GM12874 (cell line): ENCODE measurements around the gene SH3RF2.

Source experiments
- TF ChIP-seq, protein P1 (sequence below): IDR thresholded peaks from 2 replicates; pipeline ENCODE4 v1.5.1; 2011; ENCODE audit warnings: low read depth, mild to moderate bottlenecking, control low read depth, low read length, moderate library complexity; ENCODE audit not compliant: insufficient read depth

SH3RF2 gene

DNA sequence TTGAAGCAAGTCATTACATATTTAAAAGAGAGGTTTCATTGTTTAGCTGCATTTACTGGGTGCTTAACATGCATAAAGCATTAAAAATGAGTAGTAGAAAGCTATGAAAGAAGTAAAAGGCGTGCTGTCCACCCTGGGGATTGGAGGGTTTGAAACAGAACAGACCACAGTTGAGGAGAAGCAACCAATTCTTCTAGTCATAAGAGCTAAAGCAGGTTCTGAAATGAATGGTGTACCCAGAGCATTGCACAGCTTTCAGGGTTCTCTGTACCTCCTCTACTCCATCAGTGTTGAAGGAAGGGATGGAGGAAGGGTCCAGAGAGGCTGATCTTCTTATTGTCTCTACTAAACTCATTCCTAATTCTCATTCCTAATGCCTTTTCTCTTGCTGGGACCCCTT lies 68.9 kb downstream of the SH3RF2 start:
- TF ChIP-seq, protein P1, sequence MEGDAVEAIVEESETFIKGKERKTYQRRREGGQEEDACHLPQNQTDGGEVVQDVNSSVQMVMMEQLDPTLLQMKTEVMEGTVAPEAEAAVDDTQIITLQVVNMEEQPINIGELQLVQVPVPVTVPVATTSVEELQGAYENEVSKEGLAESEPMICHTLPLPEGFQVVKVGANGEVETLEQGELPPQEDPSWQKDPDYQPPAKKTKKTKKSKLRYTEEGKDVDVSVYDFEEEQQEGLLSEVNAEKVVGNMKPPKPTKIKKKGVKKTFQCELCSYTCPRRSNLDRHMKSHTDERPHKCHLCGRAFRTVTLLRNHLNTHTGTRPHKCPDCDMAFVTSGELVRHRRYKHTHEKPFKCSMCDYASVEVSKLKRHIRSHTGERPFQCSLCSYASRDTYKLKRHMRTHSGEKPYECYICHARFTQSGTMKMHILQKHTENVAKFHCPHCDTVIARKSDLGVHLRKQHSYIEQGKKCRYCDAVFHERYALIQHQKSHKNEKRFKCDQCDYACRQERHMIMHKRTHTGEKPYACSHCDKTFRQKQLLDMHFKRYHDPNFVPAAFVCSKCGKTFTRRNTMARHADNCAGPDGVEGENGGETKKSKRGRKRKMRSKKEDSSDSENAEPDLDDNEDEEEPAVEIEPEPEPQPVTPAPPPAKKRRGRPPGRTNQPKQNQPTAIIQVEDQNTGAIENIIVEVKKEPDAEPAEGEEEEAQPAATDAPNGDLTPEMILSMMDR: no peak

DNA sequence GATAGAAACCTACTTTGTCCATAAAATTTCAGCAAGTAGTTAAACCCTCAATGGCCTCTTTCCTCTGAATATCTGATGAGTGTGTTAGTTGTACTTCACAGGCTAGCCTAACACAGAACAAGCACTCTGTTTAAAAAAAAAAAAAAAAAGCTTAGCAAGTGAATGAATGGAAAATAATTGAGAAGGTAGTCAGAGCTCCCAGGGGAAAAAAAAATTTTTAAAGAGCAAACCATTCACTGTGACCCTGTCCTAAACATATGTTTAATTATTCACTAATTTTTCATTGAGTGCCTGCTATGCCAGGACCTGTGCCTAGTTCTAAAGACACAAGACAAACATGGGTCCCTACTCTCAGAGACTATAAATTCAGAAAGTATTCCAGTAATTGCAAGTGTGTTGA lies 69.3 kb downstream of the SH3RF2 start:
- TF ChIP-seq, protein P1: no peak

DNA sequence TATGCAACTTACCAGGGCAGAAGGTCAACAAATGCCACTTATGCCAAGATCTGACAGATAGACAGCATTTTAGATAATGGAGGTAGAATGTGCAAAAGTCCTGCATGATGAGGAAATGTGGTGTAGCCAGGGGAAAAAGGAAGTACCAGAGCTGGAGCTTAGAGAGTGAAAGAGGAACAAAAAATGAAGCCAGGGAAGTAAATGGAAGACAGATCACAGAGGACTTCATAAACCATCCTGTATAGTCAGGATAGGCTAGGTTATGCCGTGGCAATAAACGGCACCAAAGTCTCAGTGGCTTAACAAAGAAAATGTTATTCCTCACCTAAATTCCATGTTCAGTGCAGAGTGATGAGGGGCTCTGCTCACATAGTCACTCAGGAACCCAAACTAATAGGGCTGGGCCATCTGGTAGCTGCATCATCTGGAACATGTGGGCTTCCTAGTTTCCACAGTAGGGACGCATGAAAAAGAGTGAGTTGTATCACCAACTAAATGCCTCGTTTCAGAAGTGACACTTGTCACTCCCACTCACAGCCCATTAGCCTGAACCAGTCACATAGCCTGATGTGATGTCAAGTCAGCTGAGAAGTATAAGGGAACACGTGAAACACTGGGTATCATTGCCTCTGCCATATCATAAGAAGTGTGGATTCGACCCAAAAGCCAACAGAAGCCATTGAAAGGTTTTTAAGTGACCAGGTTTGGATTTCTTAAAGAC lies 70.3 kb downstream of the SH3RF2 start:
- TF ChIP-seq, protein P1: no peak

DNA sequence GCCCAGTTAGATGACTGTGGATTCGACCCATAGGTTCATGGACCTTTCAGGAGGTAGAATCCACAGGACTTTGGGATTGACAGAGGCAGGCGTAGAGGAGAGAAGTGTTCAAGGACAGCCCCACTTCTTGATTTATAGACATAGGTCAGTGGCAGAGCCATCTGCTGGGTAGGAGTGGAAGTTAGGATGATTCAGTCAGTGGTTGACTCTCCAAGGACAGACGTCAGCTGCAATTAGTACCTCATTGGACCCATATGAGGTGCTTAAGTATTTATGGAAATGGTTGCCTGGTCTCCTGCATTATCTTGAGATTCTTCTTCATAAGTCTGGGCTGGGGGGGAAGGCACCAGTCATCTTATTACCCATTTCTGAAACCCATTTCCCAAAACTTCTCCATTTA lies 70.9 kb downstream of the SH3RF2 start:
- TF ChIP-seq, protein P1: no peak

- TF ChIP-seq, protein P1: no peak
Measured at GRCh38 chr5:146007989-146008388, 71.6 kb downstream of the SH3RF2 start.

DNA sequence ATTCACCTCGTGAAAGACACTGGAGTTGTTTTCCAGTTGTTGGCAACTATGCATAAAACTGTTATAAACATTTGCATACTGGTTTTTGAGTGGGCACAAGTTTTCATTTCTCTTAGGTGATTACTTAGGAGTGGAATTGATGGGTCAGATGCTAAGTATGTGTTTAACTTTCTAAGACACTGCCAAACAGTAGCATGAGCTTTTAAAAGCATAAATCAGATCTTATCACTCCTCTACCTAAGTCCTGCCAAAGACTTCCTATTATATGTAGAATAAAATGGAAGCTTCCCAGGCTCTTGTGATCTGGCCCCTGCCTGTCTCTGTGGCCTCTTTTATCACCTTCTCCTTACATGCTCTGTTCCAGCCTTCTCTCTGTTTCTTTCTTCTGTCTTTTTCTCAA lies 72.6 kb downstream of the SH3RF2 start:
- TF ChIP-seq, protein P1: no peak

- TF ChIP-seq, protein P1: no peak
Measured at GRCh38 chr5:146013761-146014160, 77.4 kb downstream of the SH3RF2 start.
